HTERT RPE-1 (cell line): ENCODE measurements around the gene UBR1.
"Not testable (repeated sequence)": the region's sequence is repeated elsewhere in the genome, so short reads cannot be mapped to it uniquely, and the experiment has no call there.

Source experiments
- in situ Hi-C: fragments of 300-500 bp; cut with MboI; formaldehyde crosslinking; loops from 4 replicates; pipeline ENCODE4 v1.14.3; 2020; ENCODE audit warnings: low sequenced_read_pairs

UBR1 gene

GRCh38 chr15:42984493-42985034, 121.3 kb downstream of the UBR1 start:
- in situ Hi-C loops, result no loop called here

- in situ Hi-C loops, result not testable (repeated sequence)
These were observed 126.7 kb downstream of the UBR1 start for GRCh38 chr15:42979113-42979512.

GRCh38 chr15:42974202-42974862, 131.5 kb downstream of the UBR1 start:
- in situ Hi-C loops, result no loop called here

GRCh38 chr15:42973114-42973513, 132.7 kb downstream of the UBR1 start:
- in situ Hi-C loops, result no loop called here

GRCh38 chr15:42971830-42972229, 134.0 kb downstream of the UBR1 start:
- in situ Hi-C loops, result no loop called here

DNA sequence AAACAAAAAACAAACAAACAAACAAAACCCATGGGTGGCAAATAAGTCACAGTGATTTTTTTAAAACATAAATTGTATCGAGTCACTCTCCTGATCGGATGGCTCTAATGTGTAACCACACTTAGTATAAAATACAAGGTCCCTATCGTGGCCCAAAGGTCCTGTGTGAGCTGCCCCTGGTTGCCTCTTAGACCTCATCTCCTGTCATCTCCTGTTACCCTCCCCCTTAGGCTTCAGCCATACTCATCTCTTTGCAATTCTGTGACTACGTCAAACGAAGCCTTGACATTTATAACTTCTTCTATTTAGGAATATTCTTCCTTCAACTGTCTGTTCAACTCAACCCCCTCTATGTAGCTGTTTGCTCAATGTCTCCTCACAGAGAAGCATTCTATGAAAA, 141.4 kb downstream of the UBR1 start:
- in situ Hi-C loops, result no loop called here

DNA sequence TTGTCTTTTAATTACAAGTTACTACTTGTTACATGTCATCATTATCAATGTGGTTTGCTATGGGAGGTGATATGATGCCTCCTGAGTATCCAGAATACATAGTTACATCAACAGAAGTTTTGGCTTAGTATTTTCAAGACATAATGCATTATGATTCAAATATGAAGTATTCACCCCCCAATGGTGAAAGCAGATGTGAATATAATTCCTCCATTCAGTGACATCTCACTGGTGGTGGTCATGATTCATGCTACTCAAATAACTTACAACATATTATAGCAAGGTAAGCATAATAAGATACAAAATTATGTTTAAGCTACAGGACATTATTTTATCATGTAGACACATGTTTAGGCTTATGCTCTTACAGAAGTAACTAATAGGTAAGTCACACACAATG, 150.3 kb downstream of the UBR1 start:
- in situ Hi-C loops, result no loop called here

- in situ Hi-C loops, result no loop called here
These were observed 151.5 kb downstream of the UBR1 start for GRCh38 chr15:42954291-42954690.

DNA sequence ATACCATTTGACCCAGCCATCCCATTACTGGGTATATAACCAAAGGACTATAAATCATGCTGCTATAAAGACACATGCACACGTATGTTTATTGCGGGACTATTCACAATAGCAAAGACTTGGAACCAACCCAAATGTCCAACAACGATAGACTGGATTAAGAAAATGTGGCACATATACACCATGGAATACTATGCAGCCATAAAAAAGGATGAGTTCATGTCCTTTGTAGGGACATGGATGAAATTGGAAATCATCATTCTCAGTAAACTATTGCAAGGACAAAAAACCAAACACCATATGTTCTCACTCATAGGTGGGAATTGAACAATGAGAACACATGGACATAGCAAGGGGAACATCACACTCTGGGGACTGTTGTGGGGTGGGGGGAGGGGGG, 156.9 kb downstream of the UBR1 start:
- in situ Hi-C loops, result not testable (repeated sequence)

DNA sequence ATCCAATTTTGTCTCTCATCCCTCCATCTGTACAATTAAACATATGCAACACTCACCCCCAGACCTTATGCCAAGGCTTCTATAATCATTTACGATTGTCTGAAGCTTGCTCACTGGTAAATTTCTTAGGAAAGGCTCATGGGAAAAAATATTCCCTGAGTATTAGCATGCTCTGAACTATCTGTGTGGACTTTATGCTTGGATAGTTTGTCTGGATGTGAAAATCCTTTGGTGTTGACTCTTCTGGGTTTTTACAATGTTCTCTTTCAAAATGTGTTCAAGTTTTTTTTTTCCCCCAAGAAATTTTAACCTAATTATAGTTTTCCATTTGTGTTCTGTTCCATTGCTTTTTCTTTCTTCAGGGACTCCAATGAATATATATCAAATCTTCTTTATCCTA, 165.3 kb downstream of the UBR1 start:
- in situ Hi-C loops, result no loop called here

- in situ Hi-C loops, result no loop called here
These were observed 166.0 kb downstream of the UBR1 start for GRCh38 chr15:42939841-42940240.

DNA sequence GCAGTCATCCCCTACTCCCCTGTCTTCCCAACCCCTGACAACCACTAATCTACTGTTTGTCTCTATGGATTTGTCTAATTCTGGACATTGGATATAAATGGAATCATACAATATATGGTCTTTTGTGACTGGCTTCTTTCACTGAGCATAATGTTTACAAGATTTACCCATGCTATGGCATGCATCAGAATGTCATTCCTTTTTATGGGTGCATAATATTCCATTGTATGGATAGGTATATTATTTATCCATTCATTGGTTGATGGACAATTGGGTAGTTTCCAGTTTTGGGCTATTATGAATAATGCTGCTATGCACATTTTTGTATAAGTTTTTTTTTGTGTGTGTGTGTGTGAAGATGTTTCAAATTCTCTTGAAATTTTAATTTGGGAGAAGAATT, 168.7 kb downstream of the UBR1 start:
- in situ Hi-C loops, result no loop called here

- in situ Hi-C loops, result no loop called here
These were observed 171.8 kb downstream of the UBR1 start for GRCh38 chr15:42933886-42934667.

DNA sequence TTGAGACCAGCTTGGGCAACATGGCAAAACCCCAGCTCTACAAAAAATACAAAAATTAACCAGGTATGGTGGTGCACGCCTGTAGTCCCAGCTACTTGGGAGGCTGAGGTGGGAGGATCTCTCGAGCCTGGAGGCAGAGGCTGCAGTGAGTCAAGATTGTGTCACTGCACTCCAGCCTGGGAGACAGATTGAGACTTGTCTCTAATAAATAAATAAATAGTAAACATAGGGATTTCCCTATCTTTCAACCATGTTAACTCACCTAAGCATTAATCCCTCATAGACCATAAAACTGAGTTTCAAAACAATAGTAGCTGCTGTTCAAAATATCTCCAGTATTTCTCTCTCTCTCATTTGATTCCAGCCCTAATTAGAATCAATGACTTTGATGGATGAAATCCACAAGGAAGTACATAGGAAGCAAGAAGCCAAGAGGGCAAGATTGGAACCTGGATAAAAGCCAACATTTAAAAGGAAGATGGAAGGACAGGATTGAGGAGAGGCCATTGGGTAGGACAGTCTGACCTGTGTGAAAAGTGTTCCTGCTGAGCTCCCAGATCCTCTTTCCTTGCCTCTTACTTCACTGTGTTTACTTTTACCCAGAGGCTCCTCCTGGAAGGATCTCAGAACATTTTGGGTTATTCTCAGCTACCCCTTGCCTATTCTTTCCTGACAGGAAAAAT, 172.9 kb downstream of the UBR1 start:
- in situ Hi-C loops, result no loop called here

DNA sequence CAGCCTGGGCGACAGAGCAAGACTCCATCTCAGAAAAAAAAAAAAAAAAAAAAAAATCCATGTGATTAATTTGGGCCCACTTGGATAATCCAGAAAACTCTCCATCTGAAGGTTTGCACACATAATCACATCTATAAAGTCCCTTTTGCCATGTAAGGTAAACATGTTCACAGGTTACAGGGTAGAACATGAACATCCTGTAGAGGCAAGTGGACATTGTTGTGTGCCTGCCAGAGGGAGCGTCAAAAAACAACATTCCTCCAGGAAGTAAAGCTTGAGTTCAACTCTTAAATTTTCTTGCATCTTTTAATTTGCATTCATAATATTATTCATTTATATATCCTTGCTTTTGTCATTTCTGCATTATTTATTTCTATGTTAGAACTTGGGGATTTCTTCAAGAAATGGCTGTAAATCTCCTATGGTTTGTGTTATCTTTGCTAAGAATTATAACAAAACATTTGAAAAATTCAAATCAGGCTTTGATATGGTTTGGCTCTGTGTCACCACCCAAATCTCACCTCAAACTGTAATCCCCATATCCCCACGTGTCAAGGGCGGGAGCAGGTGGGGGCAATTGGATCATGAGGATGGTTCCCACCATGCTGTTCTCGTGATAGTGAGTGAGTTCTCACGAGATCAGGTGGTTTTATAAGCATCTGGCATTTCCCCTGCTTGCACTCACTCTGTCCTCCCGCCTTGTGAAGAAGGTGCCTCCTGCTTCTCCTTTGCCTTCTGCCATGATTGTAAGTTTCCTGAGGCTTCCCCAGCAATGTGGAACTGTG, 173.9 kb downstream of the UBR1 start:
- in situ Hi-C loops, result no loop called here

DNA sequence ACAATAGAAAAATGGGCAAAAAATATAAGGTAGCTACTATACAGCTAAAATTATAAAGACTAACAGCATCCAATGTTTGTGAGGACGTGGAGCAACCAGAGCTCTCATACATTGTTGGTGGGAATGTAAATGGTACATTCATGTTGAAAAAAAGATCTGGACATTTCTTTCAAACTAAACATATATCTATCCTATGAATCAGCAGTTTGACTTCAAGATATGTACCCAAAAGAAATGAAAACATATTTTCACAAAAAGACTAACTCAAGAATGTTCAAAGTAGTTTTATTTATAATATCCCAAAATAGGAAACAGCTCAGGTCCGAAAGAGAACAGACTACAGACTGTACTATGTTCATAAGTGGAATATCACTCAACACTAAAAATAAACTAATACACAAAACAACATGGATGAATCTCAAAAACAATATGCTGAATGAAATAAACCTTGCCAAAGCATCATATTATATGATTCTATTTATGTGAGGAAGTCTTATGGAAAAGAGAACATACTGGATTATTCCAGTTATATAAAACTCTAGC, 176.5 kb downstream of the UBR1 start:
- in situ Hi-C loops, result no loop called here

GRCh38 chr15:42921342-42921731, 184.5 kb downstream of the UBR1 start:
- in situ Hi-C loops, result no loop called here

DNA sequence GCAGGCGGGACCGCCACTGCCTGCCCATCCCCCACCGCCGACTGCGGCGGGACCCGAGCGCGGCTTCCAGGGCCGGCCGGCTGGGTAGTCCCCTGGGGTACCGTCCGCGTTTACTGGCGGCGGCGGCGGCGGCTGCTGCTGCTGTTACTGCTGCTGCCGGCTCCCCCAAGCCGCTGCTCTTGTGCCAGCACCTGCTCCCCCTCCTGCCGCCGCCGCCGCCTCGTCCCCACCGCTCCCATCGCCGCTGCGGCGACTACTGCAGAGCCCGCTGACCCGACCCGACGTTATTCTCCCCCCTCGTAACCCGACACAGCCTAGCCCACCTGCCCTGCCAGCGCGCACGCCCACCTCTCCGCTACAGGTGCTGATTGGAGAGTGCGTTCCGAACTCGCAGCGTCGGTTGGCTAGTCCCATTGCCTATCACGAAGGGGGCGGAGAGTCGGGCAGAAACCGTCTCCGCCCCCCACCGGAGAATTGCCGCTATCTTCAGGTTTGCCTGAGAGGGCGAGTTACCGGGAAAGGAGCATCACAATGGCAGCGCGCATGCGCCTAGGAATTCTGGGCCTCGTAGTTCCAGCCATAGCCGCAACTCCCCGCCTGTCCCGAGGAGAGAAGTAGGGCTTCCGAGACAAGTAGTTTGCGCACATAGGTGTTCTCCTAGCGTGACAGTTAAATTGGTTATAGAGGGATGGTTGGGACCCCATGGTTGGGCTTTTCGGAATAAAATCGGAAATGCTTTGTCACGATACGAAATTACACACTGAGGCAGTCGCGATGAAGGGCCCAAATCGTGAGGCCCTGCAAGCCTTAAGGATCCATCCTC, 185.1 kb downstream of the UBR1 start, which contains the start of gene TTBK2:
TTBK2 (minus strand) TSS at position 260 of the 823 bp plus-strand sequence. CDS start 42,161 bp downstream, outside the sequence.
- in situ Hi-C loops, result no loop called here

DNA sequence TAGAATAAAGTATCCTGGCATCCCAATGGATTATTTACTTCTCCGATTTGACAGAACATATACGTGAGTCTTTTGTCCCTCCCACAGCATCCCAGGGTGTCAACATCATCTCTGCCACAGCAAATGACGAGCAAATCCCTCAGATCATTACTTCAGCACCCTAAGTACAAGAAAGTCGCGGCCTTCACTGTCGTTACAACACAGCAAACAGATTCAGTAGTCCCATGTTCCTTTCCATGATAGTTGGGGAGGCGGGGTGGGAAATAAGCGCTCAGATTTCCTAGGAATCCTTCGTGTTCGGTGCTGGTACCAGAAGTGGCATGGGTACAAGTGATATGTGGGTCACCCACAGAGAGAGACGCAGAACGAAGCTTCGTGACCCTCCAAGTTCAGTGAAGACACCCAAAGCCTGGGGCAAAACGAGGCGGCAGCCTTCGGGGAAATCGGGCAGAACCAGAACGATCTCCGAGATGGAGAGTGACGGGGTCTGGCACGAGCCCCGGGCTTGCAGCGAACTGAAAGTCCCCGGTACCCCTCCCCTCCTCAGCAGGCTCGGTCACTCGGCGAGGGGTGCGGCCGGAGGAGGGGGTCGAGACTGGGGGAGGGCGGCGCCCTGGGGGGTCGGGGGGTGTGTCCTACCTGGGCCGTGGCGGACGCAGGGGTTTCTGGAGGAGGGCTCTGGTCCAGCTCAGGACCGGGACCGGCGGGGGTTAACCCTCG, 185.9 kb downstream of the UBR1 start:
- in situ Hi-C loops, result no loop called here
